Stimulated activated CD4-positive, alpha-beta T cell treated with anti-CD3 and anti-CD28 coated beads, Interleukin-1b, Interleukin-23, amount 100 ng/mL, for 24 hours (primary cell): ENCODE measurements around the gene GPR153.

Source experiments
- DNase-seq, 4 experiments: peaks; one replicate each; pipeline ENCODE4 v3.0.0-alpha.2; 2020; ENCODE audit warnings: low read depth in 4 of 4, low spot score in 1 of 4

Gene GPR153

DNA sequence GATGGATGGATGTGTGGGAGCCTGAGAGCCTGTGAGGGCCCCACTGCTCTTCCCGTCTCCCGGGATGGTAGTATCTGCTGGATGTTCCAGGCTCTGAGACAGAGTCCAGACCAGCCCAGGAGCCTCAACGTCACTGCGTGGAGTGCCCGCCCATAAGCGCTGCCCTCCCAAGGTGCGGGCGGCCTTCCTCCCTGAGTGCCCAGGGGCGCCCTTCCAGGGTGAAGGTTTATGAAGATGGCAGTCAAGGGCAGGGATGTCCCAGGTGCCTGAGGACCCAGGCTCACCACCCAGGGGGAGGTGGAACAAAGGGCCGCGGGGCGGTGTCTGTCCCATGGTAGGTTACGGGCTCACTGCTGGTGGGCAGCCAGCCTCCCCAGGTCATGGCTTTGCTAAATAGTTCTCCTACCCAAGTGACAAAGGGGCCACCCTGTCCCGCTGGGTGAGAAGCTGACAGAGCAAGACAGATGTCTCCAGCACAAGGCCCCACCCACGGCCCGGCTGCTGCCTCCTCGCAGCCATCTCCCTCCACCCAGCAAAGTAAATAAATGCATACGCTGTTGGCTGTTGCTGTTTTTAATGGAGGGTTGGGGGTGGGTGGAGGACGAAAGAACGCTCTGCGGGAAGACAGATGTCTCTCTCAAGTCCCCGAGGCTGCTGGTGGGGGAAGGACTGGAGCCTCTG, 9.0 kb upstream of the GPR153 start:
- DNase-seq, result no peak

DNA sequence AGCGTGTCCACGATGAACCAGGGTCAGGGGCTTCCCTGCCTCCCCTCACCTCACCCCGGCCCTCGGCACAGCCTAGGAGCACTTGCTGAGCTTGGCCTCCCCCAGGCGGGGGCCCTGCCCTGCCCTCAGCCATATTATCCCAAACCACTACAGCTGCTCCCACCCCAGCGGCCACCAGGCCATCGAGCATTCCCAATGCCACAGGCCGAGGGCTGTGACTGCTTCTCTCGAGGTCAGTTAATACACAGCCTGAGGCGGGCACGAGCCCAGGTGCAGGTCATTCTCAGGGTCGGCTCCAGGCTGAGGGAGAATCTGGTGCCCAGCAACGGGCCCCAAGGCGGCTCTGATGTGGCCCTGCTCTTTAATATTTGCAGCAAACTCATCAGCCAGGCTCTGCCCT, 8.4 kb upstream of the GPR153 start:
- DNase-seq, result no peak

DNA sequence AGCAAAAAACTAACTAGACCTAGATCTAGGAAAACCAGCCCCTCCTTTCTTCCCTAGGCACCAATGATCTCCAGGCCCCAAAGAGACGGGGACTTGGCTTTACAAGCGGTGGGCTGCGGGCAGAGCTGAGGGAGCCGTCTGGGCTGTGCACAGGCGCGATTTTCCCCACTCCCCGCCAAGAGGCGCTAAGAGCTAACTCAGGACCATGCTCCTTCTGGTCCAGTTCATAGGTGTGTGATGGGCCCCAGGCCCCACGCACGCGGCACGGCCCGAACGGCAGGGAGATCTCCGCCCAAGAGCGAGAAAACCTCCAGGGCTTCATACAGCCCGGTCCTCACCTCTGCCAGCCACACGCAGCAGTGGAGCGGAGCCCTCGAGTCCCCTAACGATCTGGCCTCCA, 7.5 kb upstream of the GPR153 start:
- no peak for DNase-seq

DNA sequence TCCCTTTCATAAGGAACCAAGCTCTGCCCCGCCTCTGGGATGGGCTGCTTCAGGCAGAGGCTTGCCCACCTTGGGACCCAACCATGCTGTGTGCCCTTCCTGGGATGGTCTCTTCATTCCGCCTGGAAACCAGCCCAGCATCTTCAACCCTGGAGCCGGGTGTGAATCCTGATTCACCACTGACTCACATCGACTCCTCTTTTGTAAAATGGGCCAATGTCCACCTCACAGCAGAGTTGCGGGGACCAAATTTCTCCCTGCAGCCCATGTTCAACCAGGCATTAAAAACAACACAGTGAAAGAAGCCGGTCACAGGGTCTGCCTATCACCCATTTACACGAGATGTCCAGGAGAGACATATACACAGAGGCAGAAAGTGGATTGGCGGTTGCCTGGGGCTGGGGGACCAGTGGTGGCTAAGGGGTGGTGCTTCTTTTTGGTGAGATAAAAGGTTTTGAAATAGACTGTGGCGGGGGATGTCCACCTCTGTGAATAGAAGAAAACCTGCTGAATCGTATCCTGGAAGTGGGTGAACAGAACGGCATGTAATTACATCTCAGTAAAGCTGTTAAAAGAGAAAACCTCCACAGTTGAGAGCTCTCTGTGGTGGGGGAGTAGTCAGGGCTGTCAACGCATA, 6.9 kb upstream of the GPR153 start:
- no peak for DNase-seq

- DNase-seq, result no peak
Measured at GRCh38 chr1:6266641-6267040, 5.7 kb upstream of the GPR153 start.

DNA sequence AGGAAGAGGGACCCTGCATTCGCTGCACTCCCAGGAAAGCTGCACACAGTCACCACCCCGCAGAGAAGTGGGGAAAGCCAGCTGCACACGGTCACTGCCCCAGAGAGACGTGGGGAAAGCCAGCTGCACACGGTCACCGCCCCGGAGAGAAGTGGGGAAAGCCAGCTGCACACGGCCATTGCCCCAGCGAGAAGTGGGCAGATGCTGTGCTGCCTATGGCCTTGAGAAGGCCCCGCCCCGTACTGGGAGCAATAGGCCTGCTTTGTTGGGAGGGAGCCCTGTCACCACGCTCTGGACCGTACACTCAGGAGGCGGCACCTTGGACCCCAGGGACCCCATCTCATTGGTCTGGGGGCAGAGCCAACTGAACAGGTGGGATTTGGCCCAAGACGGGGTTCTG, 4.3 kb upstream of the GPR153 start:
- no peak for DNase-seq

DNA sequence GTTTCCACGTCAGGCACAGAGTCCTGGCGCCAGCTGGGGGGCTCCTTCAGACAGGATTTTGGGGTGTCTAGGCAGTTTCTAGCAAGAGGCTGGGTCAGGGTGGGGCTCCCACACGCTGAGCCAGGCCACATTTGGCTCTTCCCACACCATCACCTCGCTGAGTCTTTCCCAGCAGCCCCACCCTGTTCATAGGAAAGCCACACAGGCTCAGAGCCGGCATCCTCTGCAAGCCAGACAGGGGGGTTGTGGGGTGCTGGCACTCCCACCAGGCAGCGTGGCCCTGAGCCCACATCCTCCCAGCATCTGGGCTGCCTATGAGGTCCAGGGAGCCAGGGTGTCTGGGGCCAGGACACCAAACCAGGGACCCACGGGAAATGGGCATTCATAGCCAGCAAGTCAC, 2.8 kb upstream of the GPR153 start:
- DNase-seq, result no peak

DNA sequence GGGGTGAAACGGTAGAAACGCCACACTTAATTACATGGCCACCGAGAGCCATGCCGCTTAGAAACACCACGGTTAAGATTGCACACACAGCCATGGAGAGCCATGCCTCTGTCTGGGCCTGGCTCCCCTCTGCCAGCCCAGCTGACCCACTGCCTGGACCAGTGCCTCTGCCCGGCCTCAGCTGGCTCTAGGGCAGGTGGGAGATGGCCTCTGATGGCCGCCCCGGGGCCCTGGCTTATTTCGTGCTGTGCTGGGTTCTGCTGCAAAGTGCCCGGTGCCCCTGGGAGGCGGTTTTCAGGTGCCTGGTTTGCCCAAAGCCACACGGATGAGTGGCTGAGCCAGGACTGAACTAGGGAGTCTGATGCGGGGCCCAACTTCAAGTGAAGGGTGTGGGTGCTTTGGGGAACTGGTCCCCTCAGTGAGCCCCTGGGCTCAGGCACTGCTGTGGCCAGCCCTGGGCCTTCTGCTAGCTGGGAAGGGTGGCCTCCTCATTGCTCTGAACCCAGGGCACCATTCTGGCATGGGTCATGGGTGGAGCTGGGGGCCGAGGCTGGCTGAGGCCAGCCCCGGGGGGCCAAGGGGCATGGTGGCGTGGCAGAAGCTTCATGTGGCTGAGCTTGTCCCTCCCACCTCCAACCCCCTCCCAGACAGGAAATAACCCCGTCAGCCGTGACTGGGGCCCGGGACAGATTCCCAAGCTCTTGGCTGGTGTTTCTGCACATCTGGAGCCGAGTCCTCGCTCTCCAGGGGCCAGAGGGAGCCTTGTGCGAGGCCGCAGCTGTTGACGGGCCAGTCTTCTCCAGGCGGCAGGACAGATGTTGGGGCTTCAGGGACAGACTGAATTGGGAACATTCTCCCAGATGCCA, 1.9 kb upstream of the GPR153 start:
- DNase-seq, result no peak

DNA sequence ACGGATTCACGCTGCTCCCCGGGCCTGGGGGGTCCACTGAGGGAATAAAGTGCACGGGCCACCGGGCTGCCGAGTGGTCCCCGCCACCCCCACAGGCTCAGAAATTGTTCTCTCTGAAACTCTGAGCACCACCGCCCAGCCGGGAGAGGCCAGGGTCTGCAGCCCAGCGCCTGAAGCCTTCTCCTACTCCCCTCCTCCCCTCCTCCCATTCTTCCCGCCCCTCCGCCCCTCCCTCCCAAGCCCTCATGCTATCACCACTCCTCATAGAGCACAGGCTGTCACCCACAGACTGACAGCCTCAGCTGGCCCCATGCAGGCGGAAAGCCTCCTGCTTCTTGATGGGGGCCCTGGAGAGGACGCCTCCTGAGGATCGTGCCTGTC, 707 bp upstream of the GPR153 start:
- DNase-seq, result no peak

GRCh38 chr1:6260433-6260934, 414 bp downstream of the GPR153 start:
- no peak for DNase-seq

DNA sequence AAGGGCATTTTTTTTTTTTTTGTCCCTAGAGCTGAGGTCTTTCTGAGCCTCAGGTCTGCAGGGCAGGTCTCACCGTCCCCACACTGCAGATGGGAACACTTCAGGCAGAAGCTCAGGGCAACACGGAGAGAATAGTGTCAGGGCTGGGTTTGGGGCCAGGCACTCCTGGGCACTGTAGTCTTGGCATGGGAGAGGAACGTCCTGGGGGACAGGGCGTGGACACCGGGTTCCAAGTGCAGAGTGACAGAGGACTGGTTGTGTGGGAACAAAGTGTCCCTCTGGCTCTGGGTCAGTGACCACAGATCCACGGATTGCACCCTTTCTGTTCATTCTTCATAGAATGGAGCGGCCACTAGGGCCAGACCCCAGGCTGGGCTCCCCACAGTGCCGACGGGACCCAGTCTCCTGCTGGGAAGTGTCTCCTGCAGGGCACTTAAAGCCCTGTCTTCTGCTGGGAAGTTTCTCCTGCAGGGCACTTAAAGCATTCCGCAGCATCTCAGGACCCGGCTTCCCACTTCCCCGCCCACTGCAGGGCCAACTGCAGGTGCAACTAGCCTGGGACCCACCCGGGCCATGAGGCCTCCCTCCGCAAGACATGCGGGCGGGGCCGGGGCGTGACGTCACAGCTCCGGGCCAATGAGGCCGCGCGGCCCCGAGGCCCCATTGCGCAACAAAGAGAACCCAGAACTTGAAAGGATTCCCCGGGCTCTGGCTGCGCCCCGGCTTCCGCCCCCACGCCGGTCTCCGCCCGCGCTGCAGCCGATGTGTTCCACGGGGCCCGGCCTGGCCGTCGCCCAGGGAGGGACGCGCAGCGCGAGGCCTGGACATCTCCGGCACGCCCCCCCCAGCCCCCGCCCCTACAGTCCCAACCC, 1.2 kb downstream of the GPR153 start:
- DNase-seq, result peak; percentile 49 to 68 (median 60)

- no peak for DNase-seq
Measured at GRCh38 chr1:6258675-6259074, 2.2 kb downstream of the GPR153 start.

DNA sequence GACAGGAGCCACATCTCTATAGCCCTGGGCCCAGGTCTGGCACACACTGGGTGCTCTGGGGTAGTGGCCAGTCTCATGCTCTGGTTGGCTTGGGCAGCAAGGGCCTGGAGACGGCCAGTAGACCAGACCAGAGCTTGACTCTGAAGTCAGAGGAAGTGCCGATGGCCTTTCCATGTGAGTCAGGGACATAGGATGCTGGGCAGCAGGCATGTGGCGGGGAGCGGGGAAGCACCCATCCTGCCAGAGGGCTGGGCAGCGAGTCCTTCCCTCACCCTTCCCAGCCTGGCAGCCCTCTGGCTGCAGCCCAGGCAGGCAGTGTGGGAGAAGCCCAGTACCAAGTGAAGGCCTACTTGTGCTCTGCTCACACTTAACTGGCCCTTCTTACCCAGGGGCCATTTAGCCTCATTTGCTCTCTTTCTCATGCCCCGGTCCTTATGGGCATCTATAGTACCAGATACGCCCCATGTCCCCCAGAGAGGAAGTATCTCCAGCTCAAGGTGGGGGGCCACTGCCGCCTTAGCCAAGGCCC, 3.3 kb downstream of the GPR153 start:
- no peak for DNase-seq

GRCh38 chr1:6256645-6257044, 4.3 kb downstream of the GPR153 start:
- DNase-seq, result no peak

DNA sequence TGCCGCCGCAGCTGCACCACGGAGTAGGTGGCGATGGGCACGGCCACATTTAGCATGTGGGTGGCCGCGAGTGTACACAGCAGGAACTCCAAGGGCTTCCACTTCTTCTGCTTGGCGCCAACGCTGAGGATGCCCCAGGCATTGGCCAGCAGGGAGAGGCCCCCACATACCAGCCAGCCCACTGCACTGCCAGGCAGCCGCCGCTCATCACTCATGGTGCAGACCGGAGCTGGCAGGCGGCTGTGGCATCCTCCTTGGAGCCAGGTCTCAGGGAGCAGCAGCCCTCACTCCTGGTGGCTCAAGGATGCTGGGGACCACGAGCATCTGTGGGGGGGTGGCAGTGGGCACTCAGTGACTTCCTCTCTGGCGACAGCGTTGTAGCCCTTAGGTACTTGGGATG, 6.2 kb downstream of the GPR153 start:
- DNase-seq, result no peak

DNA sequence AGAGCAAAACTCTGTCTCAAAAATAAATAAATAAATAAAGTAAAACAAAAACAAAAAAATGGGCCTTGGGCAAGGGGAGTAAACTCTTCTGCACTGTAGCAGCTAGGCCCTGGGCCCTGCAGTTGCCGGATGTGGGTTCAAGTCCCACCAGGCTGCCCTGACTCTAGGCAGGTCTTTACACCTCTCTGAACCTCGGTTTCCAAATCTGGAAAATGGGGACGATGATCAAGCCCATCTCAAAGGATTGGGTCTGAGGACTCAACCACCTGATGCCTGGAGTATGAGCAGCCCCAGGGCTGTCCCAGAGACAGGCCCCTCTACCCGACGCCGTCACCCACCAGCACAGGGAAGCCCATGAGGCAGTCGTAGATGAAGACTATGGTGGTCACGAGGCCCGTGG, 7.5 kb downstream of the GPR153 start:
- DNase-seq, result no peak

- DNase-seq, result no peak
Measured at GRCh38 chr1:6252374-6252710, 8.6 kb downstream of the GPR153 start.

- DNase-seq, result no peak
Measured at GRCh38 chr1:6251681-6252373, 9.1 kb downstream of the GPR153 start.

- DNase-seq, result no peak
Measured at GRCh38 chr1:6251233-6251632, 9.7 kb downstream of the GPR153 start.
